Measurements from ENCODE around the gene SEMA3E. TPM values are rescaled to one million over a fixed set of nuclear protein-coding genes. Genes with fewer than 3 reads are reported as not detected.

The SEMA3E gene
- total RNA-seq, 3 donors from 2014 or later (not counting 1 experiment from before 2014, with no cell fraction given), result not detected

GRCh38 chr7:83326223-83326622 lies 322.7 kb downstream of the SEMA3E start:
- no peak overlapping the region for H3K27ac ChIP-seq (ENCODE audit: low read length)
- Mint-ChIP-seq H3K4me1 (no peaks in the 10 kb centered on the region), H3K27ac (no peak overlapping the region), H3K9me3 (peaks cover 16 to 20% of the 10 kb centered on the region in 2 donors), H3K27me3 (ENCODE audit: low read depth in 2 of 2) (no peaks in the 10 kb centered on the region), H3K36me3 (no peaks in the 10 kb centered on the region), H3K4me3 (no peak overlapping the region)
- WGBS (ENCODE audit: insufficient coverage), result 66% methylated on average over 2 of the region's 2 CpGs
- intact Hi-C loops (cut with micrococcal nuclease), result no loop called here
- no peaks in the 10 kb centered on the region for H3K9me3 ChIP-seq (ENCODE audit: control insufficient read depth, insufficient read depth, low read length)
- ATAC-seq, result no peak
- no peak for TF ChIP-seq CTCF (IDR thresholded peaks at IDR 0.05)
- H3K4me1 ChIP-seq (ENCODE audit: control insufficient read depth, insufficient read depth, low read length), result no peaks in the 10 kb centered on the region
- no peaks in the 10 kb centered on the region for H3K36me3 ChIP-seq (ENCODE audit: control insufficient read depth, insufficient read depth, low read length)
- no peaks in the 10 kb centered on the region for H3K27me3 ChIP-seq (ENCODE audit: control insufficient read depth, insufficient read depth, low read length)
- no peak for DNase-seq
- H3K4me3 ChIP-seq (ENCODE audit: low read length), result no peak overlapping the region

GRCh38 chr7:83325083-83325482 lies 323.9 kb downstream of the SEMA3E start:
- Histone ChIP-seq H3K4me1 (ENCODE audit: control insufficient read depth, insufficient read depth, low read length) (no peaks in the 10 kb centered on the region), H3K4me3 (ENCODE audit: low read length) (no peak overlapping the region), H3K27me3 (ENCODE audit: control insufficient read depth, insufficient read depth, low read length) (no peaks in the 10 kb centered on the region), H3K36me3 (ENCODE audit: control insufficient read depth, insufficient read depth, low read length) (no peaks in the 10 kb centered on the region), H3K9me3 (ENCODE audit: control insufficient read depth, insufficient read depth, low read length) (no peaks in the 10 kb centered on the region), H3K27ac (ENCODE audit: low read length) (no peak overlapping the region)
- intact Hi-C loops (cut with micrococcal nuclease), result no loop called here
- DNase-seq (no peak), ATAC-seq (no peak)
- Mint-ChIP-seq H3K9me3 (peaks cover 10 to 16% of the 10 kb centered on the region in 2 donors), H3K27me3 (ENCODE audit: low read depth in 2 of 2) (no peaks in the 10 kb centered on the region), H3K4me1 (no peaks in the 10 kb centered on the region), H3K27ac (no peak overlapping the region), H3K36me3 (no peaks in the 10 kb centered on the region), H3K4me3 (no peak overlapping the region)
- no peak for TF ChIP-seq CTCF (IDR thresholded peaks at IDR 0.05)
- WGBS (ENCODE audit: insufficient coverage), result 92% methylated on average over 5 of the region's 5 CpGs

GRCh38 chr7:83324596-83324995 lies 324.3 kb downstream of the SEMA3E start:
- Histone ChIP-seq H3K4me3 (ENCODE audit: low read length) (no peak overlapping the region), H3K4me1 (ENCODE audit: control insufficient read depth, insufficient read depth, low read length) (no peaks in the 10 kb centered on the region), H3K36me3 (ENCODE audit: control insufficient read depth, insufficient read depth, low read length) (no peaks in the 10 kb centered on the region), H3K27me3 (ENCODE audit: control insufficient read depth, insufficient read depth, low read length) (no peaks in the 10 kb centered on the region), H3K9me3 (ENCODE audit: control insufficient read depth, insufficient read depth, low read length) (no peaks in the 10 kb centered on the region), H3K27ac (ENCODE audit: low read length) (no peak overlapping the region)
- Mint-ChIP-seq H3K27me3 (ENCODE audit: low read depth in 2 of 2) (no peaks in the 10 kb centered on the region), H3K27ac (no peak overlapping the region), H3K36me3 (no peaks in the 10 kb centered on the region), H3K4me1 (no peaks in the 10 kb centered on the region), H3K9me3 (peaks cover 10 to 16% of the 10 kb centered on the region in 2 donors), H3K4me3 (no peak overlapping the region)
- DNase-seq, result no peak
- ATAC-seq, result no peak
- TF ChIP-seq CTCF (IDR thresholded peaks at IDR 0.05), result no peak
- 76% methylated on average over 2 of the region's 2 CpGs for WGBS (ENCODE audit: insufficient coverage)
- intact Hi-C loops (cut with micrococcal nuclease), result no loop called here

- H3K27me3 ChIP-seq (ENCODE audit: control insufficient read depth, insufficient read depth, low read length), result no peaks in the 10 kb centered on the region
- no peak for TF ChIP-seq CTCF (IDR thresholded peaks at IDR 0.05)
- no peaks in the 10 kb centered on the region for H3K27me3 Mint-ChIP-seq (ENCODE audit: low read depth in 2 of 2)
- 78% methylated on average over 1 of the region's 1 CpG for WGBS (ENCODE audit: insufficient coverage)
- no peak overlapping the region for H3K27ac Mint-ChIP-seq
- H3K4me3 Mint-ChIP-seq, result no peak overlapping the region
- H3K4me3 ChIP-seq (ENCODE audit: low read length), result no peak overlapping the region
- ATAC-seq, result no peak
- H3K36me3 Mint-ChIP-seq, result no peaks in the 10 kb centered on the region
- H3K27ac ChIP-seq (ENCODE audit: low read length), result no peak overlapping the region
- no peak for DNase-seq
- H3K4me1 ChIP-seq (ENCODE audit: control insufficient read depth, insufficient read depth, low read length), result no peaks in the 10 kb centered on the region
- H3K9me3 Mint-ChIP-seq, result peaks cover 7 to 15% of the 10 kb centered on the region in 2 donors
- no peaks in the 10 kb centered on the region for H3K36me3 ChIP-seq (ENCODE audit: control insufficient read depth, insufficient read depth, low read length)
- H3K4me1 Mint-ChIP-seq, result no peaks in the 10 kb centered on the region
- no peaks in the 10 kb centered on the region for H3K9me3 ChIP-seq (ENCODE audit: control insufficient read depth, insufficient read depth, low read length)
- intact Hi-C loops (cut with micrococcal nuclease), result no loop called here
These were observed 327.9 kb downstream of the SEMA3E start for GRCh38 chr7:83321011-83321410.

Measured in natural killer cell (primary cell).